PC-3 (cell line): ENCODE data around the gene EPHB3. TPM values are rescaled to one million over a fixed set of nuclear protein-coding genes. Genes with fewer than 3 reads are reported as not detected.

Source experiments
- ATAC-seq: fragments of 200-7000 bp; cut with Tn5 transposase; 2 replicates; pipeline ENCODE4 v1.9.1; 2020; ENCODE audit warnings: mild to moderate bottlenecking, moderate library complexity
- BruUV-seq: library from RNA; stranded (reverse); fragments of 400-500 nt; replicated peaks from 2 replicates; lab custom pipeline; 2021; lab: Mats Ljungman, UMichigan
- CTCF ChIA-PET: fragments of 300-600 bp; sonication (Branson Sonifier 250); formaldehyde crosslinking; loops from one replicate; lab custom pipeline; 2022; ENCODE audit warnings: antibody characterized with exemption; lab: Charles Lee
- POLR2A ChIA-PET: fragments of 300-600 bp; sonication (Branson Sonifier 250); formaldehyde crosslinking; loops from one replicate; lab custom pipeline; 2022; ENCODE audit warnings: antibody characterized with exemption; ENCODE audit not compliant: unreplicated experiment; lab: Charles Lee
- DNase-seq: peaks from one replicate; pipeline ENCODE4 v3.0.0-alpha.2; 2015
- H2AFZ ChIP-seq: fragments of 300-600 bp; sonication (generic); 2 replicates; pipeline ENCODE4 v1.6.0; 2016; ENCODE audit warnings: antibody characterized with exemption, low read length
- H3F3A ChIP-seq: fragments of 300-600 bp; sonication (generic); one replicate; pipeline ENCODE4 v1.6.0; 2017; ENCODE audit warnings: antibody characterized with exemption, low read length, control low read depth, mild to moderate bottlenecking; ENCODE audit not compliant: unreplicated experiment
- H3K27ac ChIP-seq: fragments of 300-600 bp; sonication (generic); 2 replicates; pipeline ENCODE4 v1.5.1; 2016; ENCODE audit warnings: mild to moderate bottlenecking, low read length
- H3K27me3 ChIP-seq: fragments of 300-600 bp; sonication (generic); 2 replicates; pipeline ENCODE4 v1.6.1; 2016; ENCODE audit warnings: low read length, mixed read lengths
- H3K36me3 ChIP-seq: fragments of 300-600 bp; sonication (generic); 2 replicates; pipeline ENCODE4 v1.6.1; 2016; ENCODE audit warnings: low read depth, mixed run types, low read length, mixed read lengths
- H3K4me1 ChIP-seq: fragments of 300-600 bp; sonication (generic); 2 replicates; pipeline ENCODE4 v1.5.1; 2016; ENCODE audit warnings: low read length; ENCODE audit not compliant: insufficient read depth
- H3K4me2 ChIP-seq: fragments of 300-600 bp; sonication (generic); 2 replicates; pipeline ENCODE4 v1.6.0; 2016; ENCODE audit warnings: low read length
- H3K4me3 ChIP-seq: fragments of 300-600 bp; sonication (generic); 2 replicates; pipeline ENCODE4 v1.5.1; 2016; ENCODE audit warnings: mild to moderate bottlenecking, low read length, mixed read lengths
- H3K79me2 ChIP-seq: fragments of 300-600 bp; sonication (generic); 2 replicates; pipeline ENCODE4 v1.6.1; 2017; ENCODE audit warnings: low read length, mixed read lengths
- H3K9ac ChIP-seq: fragments of 300-600 bp; sonication (generic); 2 replicates; pipeline ENCODE4 v1.6.0; 2016; ENCODE audit warnings: mild to moderate bottlenecking, low read length
- H3K9me2 ChIP-seq: fragments of 300-600 bp; sonication (generic); replicated peaks from 2 replicates; pipeline ENCODE4 v1.6.1; 2016; ENCODE audit warnings: mixed run types, low read length, mixed read lengths
- H3K9me3 ChIP-seq: fragments of 300-600 bp; sonication (generic); 2 replicates; pipeline ENCODE4 v1.6.1; 2016; ENCODE audit warnings: low read length, mixed read lengths
- H4K20me1 ChIP-seq: fragments of 300-600 bp; sonication (generic); 2 replicates; pipeline ENCODE4 v1.6.1; 2016; ENCODE audit warnings: low read length, mixed read lengths
- EZH2 ChIP-seq: fragments of 300-600 bp; sonication (generic); IDR thresholded peaks from one replicate; pipeline ENCODE4 v1.6.1; 2017; ENCODE audit warnings: antibody characterized with exemption, mild to moderate bottlenecking, low read length; ENCODE audit not compliant: unreplicated experiment
- EZH2phosphoT487 ChIP-seq: fragments of 300-600 bp; sonication (generic); IDR thresholded peaks from 2 replicates; pipeline ENCODE4 v1.6.1; 2018; ENCODE audit warnings: mild to moderate bottlenecking, antibody characterized with exemption, low read length, borderline replicate concordance
- intact Hi-C: fragments of 100-400 bp; cut with micrococcal nuclease; formaldehyde crosslinking; loops from 2 replicates; pipeline ENCODE4 v1.9.0; 2023
- total RNA-seq: library from RNA; depleted of rRNA; stranded (reverse); fragments of >200 nt; gene quantifications from 2 replicates; pipeline ENCODE4 v1.2.3, GENCODE V29; 2014
- TF ChIP-seq, protein P1 (sequence below): fragments of 300-600 bp; sonication (generic); conservative IDR thresholded peaks from 2 replicates; pipeline ENCODE4 v1.5.1; 2017; ENCODE audit warnings: antibody characterized with exemption, low read depth, mild to moderate bottlenecking, low read length

Gene EPHB3
- total RNA-seq, 1 experiment from 2014 or later: 18.2 TPM

GRCh38 chr3:184568560-184568923 is 7.0 kb downstream of the EPHB3 start:
- no peak for DNase-seq
- H3F3A ChIP-seq: no peaks in the 10 kb centered on the region
- POLR2A ChIA-PET: no interaction called here
- intact Hi-C loops: no loop called here
- H3K79me2 ChIP-seq: peaks cover 62% of the 10 kb centered on the region
- no TSS peak for BruUV-seq
- H3K9me2 ChIP-seq: no peaks in the 10 kb centered on the region
- no peaks in the 10 kb centered on the region for H3K9me3 ChIP-seq
- no peaks in the 10 kb centered on the region for H3K27me3 ChIP-seq
- peaks cover 13% of the 10 kb centered on the region; the same call in 1 of the 2 replicates for H4K20me1 ChIP-seq
- H3K9ac ChIP-seq: peak overlapping the region; percentile 47
- H3K4me2 ChIP-seq: peak overlapping the region; percentile 90
- H3K4me1 ChIP-seq: peaks cover 55% of the 10 kb centered on the region
- ATAC-seq: no peak
- CTCF ChIA-PET: no interaction called here
- TF ChIP-seq EZH2 (no peak), EZH2phosphoT487 (no peak)
- TF ChIP-seq, protein P1, sequence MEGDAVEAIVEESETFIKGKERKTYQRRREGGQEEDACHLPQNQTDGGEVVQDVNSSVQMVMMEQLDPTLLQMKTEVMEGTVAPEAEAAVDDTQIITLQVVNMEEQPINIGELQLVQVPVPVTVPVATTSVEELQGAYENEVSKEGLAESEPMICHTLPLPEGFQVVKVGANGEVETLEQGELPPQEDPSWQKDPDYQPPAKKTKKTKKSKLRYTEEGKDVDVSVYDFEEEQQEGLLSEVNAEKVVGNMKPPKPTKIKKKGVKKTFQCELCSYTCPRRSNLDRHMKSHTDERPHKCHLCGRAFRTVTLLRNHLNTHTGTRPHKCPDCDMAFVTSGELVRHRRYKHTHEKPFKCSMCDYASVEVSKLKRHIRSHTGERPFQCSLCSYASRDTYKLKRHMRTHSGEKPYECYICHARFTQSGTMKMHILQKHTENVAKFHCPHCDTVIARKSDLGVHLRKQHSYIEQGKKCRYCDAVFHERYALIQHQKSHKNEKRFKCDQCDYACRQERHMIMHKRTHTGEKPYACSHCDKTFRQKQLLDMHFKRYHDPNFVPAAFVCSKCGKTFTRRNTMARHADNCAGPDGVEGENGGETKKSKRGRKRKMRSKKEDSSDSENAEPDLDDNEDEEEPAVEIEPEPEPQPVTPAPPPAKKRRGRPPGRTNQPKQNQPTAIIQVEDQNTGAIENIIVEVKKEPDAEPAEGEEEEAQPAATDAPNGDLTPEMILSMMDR: no peak
- peak overlapping the region; percentile 76 for H2AFZ ChIP-seq
- H3K27ac ChIP-seq: no peak overlapping the region
- no peaks in the 10 kb centered on the region for H3K36me3 ChIP-seq
- H3K4me3 ChIP-seq: peak overlapping the region; percentile 75

DNA sequence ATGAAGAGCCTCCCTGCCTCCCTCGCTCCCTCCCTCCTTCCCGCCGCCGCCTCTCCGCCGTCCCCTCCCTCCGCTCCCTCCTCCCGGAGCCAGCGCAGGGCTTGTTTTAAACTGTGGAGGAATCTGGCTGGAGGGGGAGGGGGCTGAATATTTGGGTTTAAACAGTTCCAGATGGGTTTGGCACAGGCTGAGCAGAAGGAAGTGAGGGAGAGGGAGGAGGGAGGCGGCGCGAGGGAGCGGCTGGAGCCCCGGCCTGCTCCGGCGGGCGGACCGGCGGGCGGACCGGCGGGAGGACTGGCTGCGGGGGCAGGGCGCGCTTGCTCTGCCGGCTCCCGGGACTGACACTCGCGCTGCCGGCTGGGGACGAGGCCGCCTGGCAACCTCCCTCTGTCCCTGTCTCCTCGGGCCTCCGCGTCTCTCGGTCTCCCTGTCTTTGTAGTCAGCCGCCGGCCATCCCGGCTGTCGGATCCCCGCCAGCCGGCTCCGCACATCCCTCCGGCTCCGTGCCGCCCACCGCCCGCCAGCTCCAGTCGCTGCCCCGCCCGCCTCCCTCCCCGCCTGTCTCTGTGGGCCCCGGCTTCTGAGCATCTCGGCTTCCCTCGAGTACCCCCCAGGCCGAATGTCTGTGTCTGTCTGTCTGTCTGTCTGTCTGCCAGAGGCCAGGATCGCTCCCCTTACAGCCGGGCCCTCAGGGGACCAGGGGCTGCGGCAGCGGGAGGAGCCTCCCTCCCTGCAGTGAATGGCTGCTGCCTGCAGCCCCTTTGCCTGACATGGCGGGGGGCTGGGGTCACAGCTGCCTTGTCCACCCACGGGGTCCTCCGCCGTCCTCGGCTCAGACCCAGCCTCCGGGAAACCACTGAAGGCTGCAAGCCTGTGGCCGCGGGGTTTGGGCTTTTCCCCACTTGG is 7.6 kb downstream of the EPHB3 start:
- TF ChIP-seq EZH2phosphoT487 (no peak), EZH2 (no peak)
- TF ChIP-seq, protein P1: no peak
- DNase-seq: peak; percentile 81
- Histone ChIP-seq H3K4me1 (peaks cover 49% of the 10 kb centered on the region), H3K4me2 (peak overlapping the region; percentile 90), H4K20me1 (peaks cover 6% of the 10 kb centered on the region; the same call in 1 of the 2 replicates), H3K79me2 (peaks cover 56% of the 10 kb centered on the region), H3K9ac (peak overlapping the region; percentile 47), H3K27me3 (no peaks in the 10 kb centered on the region), H3K9me3 (no peaks in the 10 kb centered on the region), H2AFZ (peak overlapping the region; percentile 76), H3K27ac (no peak overlapping the region), H3K4me3 (peak overlapping the region; percentile 75), H3F3A (no peaks in the 10 kb centered on the region), H3K36me3 (no peaks in the 10 kb centered on the region), H3K9me2 (no peaks in the 10 kb centered on the region)
- peak; percentile 49 for ATAC-seq
- ChIA-PET POLR2A (no interaction called here), CTCF (no interaction called here)
- no TSS peak for BruUV-seq
- intact Hi-C loops: no loop called here

DNA sequence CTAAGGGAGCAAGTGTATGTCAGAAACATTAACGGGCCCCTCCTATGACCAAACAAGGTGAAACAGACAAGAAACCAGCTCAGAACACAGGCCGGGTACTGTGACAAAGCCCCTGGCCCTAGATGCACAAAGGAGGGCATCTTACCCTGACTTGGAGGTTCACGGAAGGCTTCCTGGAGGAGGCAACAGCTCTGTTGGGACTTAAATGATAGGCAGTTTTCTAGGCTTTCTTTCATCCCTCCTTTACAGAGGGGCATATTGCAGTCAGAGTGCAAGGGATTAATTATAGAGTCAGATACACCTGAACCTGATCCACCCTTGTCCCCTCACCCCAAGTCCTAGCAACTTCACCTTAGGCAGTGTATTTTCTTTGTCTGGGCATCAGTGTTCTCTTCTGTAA is 8.4 kb downstream of the EPHB3 start:
- intact Hi-C loops: no loop called here
- peaks cover 47% of the 10 kb centered on the region for H3K79me2 ChIP-seq

More for the DNA sequence above, 8.4 kb downstream of the EPHB3 start:
- no peak overlapping the region for H2AFZ ChIP-seq
- BruUV-seq: no TSS peak
- H3K4me2 ChIP-seq: no peak overlapping the region
- CTCF ChIA-PET: no interaction called here
- H3K9me3 ChIP-seq: no peaks in the 10 kb centered on the region
- H3K27me3 ChIP-seq: no peaks in the 10 kb centered on the region
- POLR2A ChIA-PET: no interaction called here
- H3F3A ChIP-seq: no peaks in the 10 kb centered on the region
- DNase-seq (no peak), ATAC-seq (no peak)
- peaks cover 41% of the 10 kb centered on the region for H3K4me1 ChIP-seq
- no peaks in the 10 kb centered on the region for H3K9me2 ChIP-seq
- H4K20me1 ChIP-seq: no peaks in the 10 kb centered on the region
- no peak overlapping the region for H3K4me3 ChIP-seq
- no peak overlapping the region for H3K9ac ChIP-seq
- TF ChIP-seq, protein P1: no peak
- no peak for TF ChIP-seq EZH2phosphoT487
- TF ChIP-seq EZH2: no peak
- no peaks in the 10 kb centered on the region for H3K36me3 ChIP-seq
- H3K27ac ChIP-seq: no peak overlapping the region
